HepG2 (cell line): ENCODE results near the gene CACTIN. TPM values are rescaled to one million over a fixed set of nuclear protein-coding genes. Genes with fewer than 3 reads are reported as not detected.

Experiments used
- ATF7-NPFF ChIP-seq: sonication (generic); formaldehyde crosslinking; IDR thresholded peaks from 2 replicates; pipeline ENCODE4 v1.8.1; 2023; ENCODE audit warnings: mild to moderate bottlenecking, low read depth, missing genetic modification reagents, moderate library complexity
- CHD2 ChIP-seq: IDR thresholded peaks from 2 replicates; pipeline ENCODE4 v1.6.1; 2011; ENCODE audit warnings: low read depth, low read length, improper control_type of control experiment
- FOXP1 ChIP-seq, 2 experiments: fragments of 450-650 bp in 1 of 2; IDR thresholded peaks; 2 replicates each; pipeline ENCODE4 v1.6.1; 2017 to 2018; ENCODE audit warnings: antibody characterized with exemption in 1 of 2
- PAX8 ChIP-seq: sonication (generic); formaldehyde crosslinking; IDR thresholded peaks from 2 replicates; pipeline ENCODE4 v1.8.0; 2022; ENCODE audit warnings: mild to moderate bottlenecking, missing genetic modification reagents, borderline replicate concordance
- REXO4 ChIP-seq: sonication (generic); formaldehyde crosslinking; IDR thresholded peaks from 2 replicates; pipeline ENCODE4 v1.8.0; 2022; ENCODE audit warnings: missing genetic modification reagents, mild to moderate bottlenecking, borderline replicate concordance
- TGIF2 ChIP-seq: IDR thresholded peaks from 2 replicates; pipeline ENCODE4 v1.6.1; 2016; ENCODE audit warnings: control low read depth, missing compliant biosample characterization
- ZNF619 ChIP-seq: sonication (generic); formaldehyde crosslinking; IDR thresholded peaks from 2 replicates; pipeline ENCODE4 v1.4.0; 2020; ENCODE audit warnings: mild to moderate bottlenecking, missing genetic modification reagents
- polyA plus RNA-seq, 8 experiments: library from polyadenylated mRNA; depleted of rRNA in 3 of 8; stranded (reverse) in 7 of 8; unstranded in 1 of 8; fragments of >200 nt; fragmentation: Illumina TruSeq in 4 of 8; extraction: Trizol in 4 of 8; gene quantifications; 2 replicates each; pipeline versions ENCODE4 v1.2.1 to v1.2.3, GENCODE V29; 2011 to 2016; ENCODE audit warnings: low read depth in 4 of 8, missing spikeins in 1 of 8, mixed read lengths in 1 of 8; ENCODE audit not compliant: insufficient read depth in 1 of 8
- total RNA-seq, 5 experiments: library from RNA; depleted of rRNA; stranded (reverse); fragments of >200 nt; fragmentation: Illumina TruSeq; extraction: Trizol; gene quantifications; 2 replicates each; pipeline ENCODE4 v1.2.3, GENCODE V29; 2016; ENCODE audit warnings: low read depth in 1 of 5
- TF ChIP-seq, protein P1 (sequence below): sonication (generic); formaldehyde crosslinking; IDR thresholded peaks from 2 replicates; pipeline ENCODE4 v1.9.0; 2022; ENCODE audit warnings: missing genetic modification reagents, mild to moderate bottlenecking, borderline replicate concordance
- TF ChIP-seq, protein P2 (sequence below): sonication (generic); formaldehyde crosslinking; conservative IDR thresholded peaks from 2 replicates; pipeline ENCODE4 v1.8.0; 2022; ENCODE audit warnings: low read depth, missing genetic modification reagents
- TF ChIP-seq, protein P3 (sequence below): sonication (generic); formaldehyde crosslinking; IDR thresholded peaks from 2 replicates; pipeline ENCODE4 v1.4.0; 2020; ENCODE audit warnings: missing genetic modification reagents, borderline replicate concordance

Gene CACTIN
- total and polyA plus RNA-seq, 2 of the 13 experiments (the other 11 are each of a cell fraction or from before 2014, with no cell fraction given) = 10.0 to 16.6 TPM

DNA sequence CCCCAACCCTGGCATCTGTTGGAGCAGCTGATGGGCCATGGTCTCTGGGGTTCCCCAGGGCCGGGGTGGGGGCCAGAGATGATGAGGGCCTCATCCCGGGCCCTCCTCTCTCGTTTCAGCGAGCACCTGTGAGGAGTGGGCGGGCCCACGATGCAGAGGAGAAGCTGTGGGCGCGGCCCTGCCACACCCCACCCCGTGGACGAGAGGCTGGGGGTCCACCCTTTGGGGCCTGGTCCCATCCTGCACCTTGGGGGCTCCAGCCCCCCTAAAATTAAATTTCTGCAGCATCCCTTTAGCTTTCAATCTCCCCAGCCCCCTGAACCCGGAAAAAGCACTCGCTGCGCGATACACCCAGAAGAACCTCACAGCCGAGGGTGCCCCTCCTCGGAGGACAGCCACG, 48.2 kb downstream of the CACTIN start (continued):
- TF ChIP-seq, protein P1, sequence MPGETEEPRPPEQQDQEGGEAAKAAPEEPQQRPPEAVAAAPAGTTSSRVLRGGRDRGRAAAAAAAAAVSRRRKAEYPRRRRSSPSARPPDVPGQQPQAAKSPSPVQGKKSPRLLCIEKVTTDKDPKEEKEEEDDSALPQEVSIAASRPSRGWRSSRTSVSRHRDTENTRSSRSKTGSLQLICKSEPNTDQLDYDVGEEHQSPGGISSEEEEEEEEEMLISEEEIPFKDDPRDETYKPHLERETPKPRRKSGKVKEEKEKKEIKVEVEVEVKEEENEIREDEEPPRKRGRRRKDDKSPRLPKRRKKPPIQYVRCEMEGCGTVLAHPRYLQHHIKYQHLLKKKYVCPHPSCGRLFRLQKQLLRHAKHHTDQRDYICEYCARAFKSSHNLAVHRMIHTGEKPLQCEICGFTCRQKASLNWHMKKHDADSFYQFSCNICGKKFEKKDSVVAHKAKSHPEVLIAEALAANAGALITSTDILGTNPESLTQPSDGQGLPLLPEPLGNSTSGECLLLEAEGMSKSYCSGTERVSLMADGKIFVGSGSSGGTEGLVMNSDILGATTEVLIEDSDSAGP (CRISPR knock-in tag) = no peak
- no peak for TF ChIP-seq ZNF619
- TF ChIP-seq, protein P2, sequence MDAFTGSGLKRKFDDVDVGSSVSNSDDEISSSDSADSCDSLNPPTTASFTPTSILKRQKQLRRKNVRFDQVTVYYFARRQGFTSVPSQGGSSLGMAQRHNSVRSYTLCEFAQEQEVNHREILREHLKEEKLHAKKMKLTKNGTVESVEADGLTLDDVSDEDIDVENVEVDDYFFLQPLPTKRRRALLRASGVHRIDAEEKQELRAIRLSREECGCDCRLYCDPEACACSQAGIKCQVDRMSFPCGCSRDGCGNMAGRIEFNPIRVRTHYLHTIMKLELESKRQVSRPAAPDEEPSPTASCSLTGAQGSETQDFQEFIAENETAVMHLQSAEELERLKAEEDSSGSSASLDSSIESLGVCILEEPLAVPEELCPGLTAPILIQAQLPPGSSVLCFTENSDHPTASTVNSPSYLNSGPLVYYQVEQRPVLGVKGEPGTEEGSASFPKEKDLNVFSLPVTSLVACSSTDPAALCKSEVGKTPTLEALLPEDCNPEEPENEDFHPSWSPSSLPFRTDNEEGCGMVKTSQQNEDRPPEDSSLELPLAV (CRISPR knock-in tag) = no peak
- no peak for TF ChIP-seq CHD2
- TF ChIP-seq, protein P3, sequence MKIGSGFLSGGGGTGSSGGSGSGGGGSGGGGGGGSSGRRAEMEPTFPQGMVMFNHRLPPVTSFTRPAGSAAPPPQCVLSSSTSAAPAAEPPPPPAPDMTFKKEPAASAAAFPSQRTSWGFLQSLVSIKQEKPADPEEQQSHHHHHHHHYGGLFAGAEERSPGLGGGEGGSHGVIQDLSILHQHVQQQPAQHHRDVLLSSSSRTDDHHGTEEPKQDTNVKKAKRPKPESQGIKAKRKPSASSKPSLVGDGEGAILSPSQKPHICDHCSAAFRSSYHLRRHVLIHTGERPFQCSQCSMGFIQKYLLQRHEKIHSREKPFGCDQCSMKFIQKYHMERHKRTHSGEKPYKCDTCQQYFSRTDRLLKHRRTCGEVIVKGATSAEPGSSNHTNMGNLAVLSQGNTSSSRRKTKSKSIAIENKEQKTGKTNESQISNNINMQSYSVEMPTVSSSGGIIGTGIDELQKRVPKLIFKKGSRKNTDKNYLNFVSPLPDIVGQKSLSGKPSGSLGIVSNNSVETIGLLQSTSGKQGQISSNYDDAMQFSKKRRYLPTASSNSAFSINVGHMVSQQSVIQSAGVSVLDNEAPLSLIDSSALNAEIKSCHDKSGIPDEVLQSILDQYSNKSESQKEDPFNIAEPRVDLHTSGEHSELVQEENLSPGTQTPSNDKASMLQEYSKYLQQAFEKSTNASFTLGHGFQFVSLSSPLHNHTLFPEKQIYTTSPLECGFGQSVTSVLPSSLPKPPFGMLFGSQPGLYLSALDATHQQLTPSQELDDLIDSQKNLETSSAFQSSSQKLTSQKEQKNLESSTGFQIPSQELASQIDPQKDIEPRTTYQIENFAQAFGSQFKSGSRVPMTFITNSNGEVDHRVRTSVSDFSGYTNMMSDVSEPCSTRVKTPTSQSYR = no peak
- TF ChIP-seq REXO4 (CRISPR knock-in tag) = no peak
- TF ChIP-seq FOXP1 (IDR thresholded peaks at IDR 0.05) = no peak
- TF ChIP-seq FOXP1 (CRISPR knock-in tag; IDR thresholded peaks at IDR 0.05) = no peak
- TF ChIP-seq PAX8 (CRISPR knock-in tag) = no peak
- no peak for TF ChIP-seq ATF7-NPFF
- no peak for TF ChIP-seq TGIF2 (CRISPR knock-in tag)
- TF ChIP-seq, all 625 proteins: peak for 0
